ENCODE data around the gene FAM53B.
A peak's percentile ranks its signal among the peaks of the same experiment; 100 is the strongest.

FAM53B gene

DNA sequence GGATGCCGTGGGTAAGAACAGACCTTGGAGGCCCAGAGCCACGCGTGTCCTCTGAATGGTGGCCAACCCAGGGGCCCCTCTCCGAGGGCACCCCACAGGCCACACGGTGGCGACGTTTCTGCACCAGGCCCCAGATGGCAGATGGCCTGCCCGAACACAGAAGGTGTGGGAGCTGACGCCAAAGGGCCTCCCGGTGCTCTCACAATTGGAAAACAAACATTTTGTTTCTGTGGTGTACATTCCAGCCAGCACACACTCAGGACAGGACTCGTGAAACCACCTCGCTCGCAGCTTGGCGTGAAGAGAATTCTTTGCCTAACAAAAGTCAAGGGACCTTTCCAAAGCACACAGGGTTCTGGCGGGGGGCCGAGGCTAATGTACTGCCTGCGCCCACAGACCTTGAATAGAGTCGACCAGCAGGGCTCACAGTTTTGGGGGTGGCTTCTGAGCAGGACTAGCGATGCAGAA lies 112.1 kb downstream of the FAM53B start:
- FAIRE-seq (no peak), DNase-seq (ENCODE audit: insufficient read length, low spot score) (no peak)
- TF ChIP-seq TAF1 (IDR thresholded peaks at IDR 0.05; ENCODE audit: low read depth, low read length) (no peak), POLR2A (IDR thresholded peaks at IDR 0.05; ENCODE audit: low read depth, low read length) (no peak), SPI1 (IDR thresholded peaks at IDR 0.05; ENCODE audit: low read depth, low read length) (no peak), POLR2AphosphoS5 (IDR thresholded peaks at IDR 0.05; ENCODE audit: low read depth, low read length) (no peak), PAX5 (IDR thresholded peaks at IDR 0.05; ENCODE audit: insufficient read depth, low read length, severe bottlenecking) (no peak), POU2F2 (IDR thresholded peaks at IDR 0.05; ENCODE audit: low read depth, low read length) (no peak)

GRCh38 chr10:124630551-124630950 lies 113.6 kb downstream of the FAM53B start:
- FAIRE-seq = no peak
- DNase-seq (ENCODE audit: insufficient read length, low spot score) = no peak
- TF ChIP-seq SPI1 (IDR thresholded peaks at IDR 0.05; ENCODE audit: low read depth, low read length) (no peak), PAX5 (IDR thresholded peaks at IDR 0.05; ENCODE audit: insufficient read depth, low read length, severe bottlenecking) (no peak)

DNA sequence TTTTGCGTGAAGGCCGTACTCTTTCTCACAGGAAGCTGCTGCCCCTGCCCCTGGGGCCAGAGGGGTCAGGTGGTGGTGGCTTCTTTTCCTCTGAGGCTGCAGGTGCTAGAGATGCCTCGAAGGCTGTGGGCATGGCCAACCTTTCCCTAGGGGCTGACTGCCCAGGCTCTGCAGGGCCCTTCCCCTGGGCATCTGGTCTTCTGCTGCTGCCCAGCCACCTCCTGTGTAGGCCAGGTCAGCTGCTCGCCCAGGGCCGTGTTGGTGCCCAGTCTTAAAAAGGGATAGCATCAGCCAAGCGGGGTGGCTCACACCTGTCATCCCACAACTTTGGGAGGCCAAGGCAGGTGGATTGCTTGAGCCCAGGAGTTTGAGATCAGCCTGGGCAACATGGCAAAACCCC lies 114.3 kb downstream of the FAM53B start:
- TF ChIP-seq POLR2A (IDR thresholded peaks at IDR 0.05; ENCODE audit: low read depth, low read length) (no peak), POLR2AphosphoS5 (IDR thresholded peaks at IDR 0.05; ENCODE audit: low read depth, low read length) (no peak), PAX5 (IDR thresholded peaks at IDR 0.05; ENCODE audit: insufficient read depth, low read length, severe bottlenecking) (no peak), POU2F2 (IDR thresholded peaks at IDR 0.05; ENCODE audit: low read depth, low read length) (no peak), SPI1 (IDR thresholded peaks at IDR 0.05; ENCODE audit: low read depth, low read length) (no peak), TAF1 (IDR thresholded peaks at IDR 0.05; ENCODE audit: low read depth, low read length) (no peak)
- FAIRE-seq (peak; percentile 5), DNase-seq (ENCODE audit: insufficient read length, low spot score) (no peak)

DNA sequence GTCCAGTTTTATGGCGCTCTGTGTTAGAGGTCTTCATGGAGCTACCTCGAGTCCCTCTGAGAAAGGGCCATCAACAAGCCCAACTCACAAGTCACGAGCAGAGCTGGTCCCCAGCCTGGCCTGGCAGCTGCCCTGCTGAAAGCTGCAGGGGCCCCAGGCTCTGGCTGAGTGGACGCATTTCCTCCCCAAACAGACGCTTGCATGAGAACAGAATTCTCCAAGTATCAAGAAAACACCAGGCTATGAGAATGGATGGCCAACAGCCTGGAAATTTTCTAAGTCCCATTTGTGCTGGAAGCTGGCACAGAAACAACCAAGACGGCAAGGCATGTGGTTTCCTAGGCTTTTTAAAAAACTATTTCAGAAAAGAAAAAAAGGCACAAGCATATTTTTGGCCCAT lies 114.8 kb downstream of the FAM53B start:
- DNase-seq (ENCODE audit: insufficient read length, low spot score) (no peak), FAIRE-seq (no peak)
- TF ChIP-seq POU2F2 (IDR thresholded peaks at IDR 0.05; ENCODE audit: low read depth, low read length) = no peak
- no peak for TF ChIP-seq SPI1 (IDR thresholded peaks at IDR 0.05; ENCODE audit: low read depth, low read length)
- no peak for TF ChIP-seq PAX5 (IDR thresholded peaks at IDR 0.05; ENCODE audit: insufficient read depth, low read length, severe bottlenecking)
- no peak for TF ChIP-seq POLR2A (IDR thresholded peaks at IDR 0.05; ENCODE audit: low read depth, low read length)
- TF ChIP-seq POLR2AphosphoS5 (IDR thresholded peaks at IDR 0.05; ENCODE audit: low read depth, low read length) = no peak
- TF ChIP-seq TAF1 (IDR thresholded peaks at IDR 0.05; ENCODE audit: low read depth, low read length) = no peak

GRCh38 chr10:124628676-124629021 lies 115.5 kb downstream of the FAM53B start:
- FAIRE-seq (peak; percentile 26), DNase-seq (ENCODE audit: insufficient read length, low spot score) (no peak)
- TF ChIP-seq SPI1 (IDR thresholded peaks at IDR 0.05; ENCODE audit: low read depth, low read length) (no peak), POLR2A (IDR thresholded peaks at IDR 0.05; ENCODE audit: low read depth, low read length) (no peak), POLR2AphosphoS5 (IDR thresholded peaks at IDR 0.05; ENCODE audit: low read depth, low read length) (no peak), TAF1 (IDR thresholded peaks at IDR 0.05; ENCODE audit: low read depth, low read length) (no peak)

- DNase-seq (ENCODE audit: insufficient read length, low spot score) = no peak
- no peak for FAIRE-seq
- no peak for TF ChIP-seq POLR2A (IDR thresholded peaks at IDR 0.05; ENCODE audit: low read depth, low read length)
- TF ChIP-seq PAX5 (IDR thresholded peaks at IDR 0.05; ENCODE audit: insufficient read depth, low read length, severe bottlenecking) = no peak
- 0 out of 2 replicates have a peak, but pooled peaks have one; percentile 12 for TF ChIP-seq SPI1 (IDR thresholded peaks at IDR 0.05; ENCODE audit: low read depth, low read length)
- no peak for TF ChIP-seq POLR2AphosphoS5 (IDR thresholded peaks at IDR 0.05; ENCODE audit: low read depth, low read length)
- no peak for TF ChIP-seq TAF1 (IDR thresholded peaks at IDR 0.05; ENCODE audit: low read depth, low read length)
- no peak for TF ChIP-seq POU2F2 (IDR thresholded peaks at IDR 0.05; ENCODE audit: low read depth, low read length)
These were observed 116.1 kb downstream of the FAM53B start for GRCh38 chr10:124627866-124628675.

GRCh38 chr10:124626759-124627380 lies 117.3 kb downstream of the FAM53B start:
- no peak for TF ChIP-seq PAX5 (IDR thresholded peaks at IDR 0.05; ENCODE audit: insufficient read depth, low read length, severe bottlenecking)
- TF ChIP-seq POLR2A (IDR thresholded peaks at IDR 0.05; ENCODE audit: low read depth, low read length) = no peak
- no peak for TF ChIP-seq POLR2AphosphoS5 (IDR thresholded peaks at IDR 0.05; ENCODE audit: low read depth, low read length)
- TF ChIP-seq TAF1 (IDR thresholded peaks at IDR 0.05; ENCODE audit: low read depth, low read length) = no peak
- TF ChIP-seq SPI1 (IDR thresholded peaks at IDR 0.05; ENCODE audit: low read depth, low read length) = no peak
- TF ChIP-seq POU2F2 (IDR thresholded peaks at IDR 0.05; ENCODE audit: low read depth, low read length) = no peak
- peak; percentile 87 for FAIRE-seq
- no peak for DNase-seq (ENCODE audit: insufficient read length, low spot score)

DNA sequence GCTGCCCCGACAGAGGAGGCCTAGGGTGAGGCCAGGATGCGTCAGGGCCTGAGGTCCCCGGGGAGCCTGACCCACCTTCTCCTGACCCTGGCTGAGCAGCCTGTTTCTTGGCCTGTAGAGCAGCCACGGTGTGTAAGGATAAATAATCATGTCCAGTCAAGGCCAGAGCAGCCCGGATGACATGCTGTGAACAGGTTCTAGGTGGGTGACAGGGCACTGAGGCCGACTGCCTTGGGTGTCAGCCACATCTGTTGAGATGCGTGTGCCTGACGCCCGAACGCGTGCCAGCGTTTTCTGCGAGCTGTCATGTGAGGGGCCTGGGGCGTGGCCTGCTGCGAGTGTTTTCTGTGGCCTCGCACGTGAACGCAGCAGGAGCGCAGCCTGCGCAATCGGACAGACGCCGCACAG lies 118.3 kb downstream of the FAM53B start:
- no peak for DNase-seq (ENCODE audit: insufficient read length, low spot score)
- FAIRE-seq = peak; percentile 9
- TF ChIP-seq SPI1 (IDR thresholded peaks at IDR 0.05; ENCODE audit: low read depth, low read length) = no peak
- TF ChIP-seq POU2F2 (IDR thresholded peaks at IDR 0.05; ENCODE audit: low read depth, low read length) = no peak
- no peak for TF ChIP-seq PAX5 (IDR thresholded peaks at IDR 0.05; ENCODE audit: insufficient read depth, low read length, severe bottlenecking)
- no peak for TF ChIP-seq POLR2A (IDR thresholded peaks at IDR 0.05; ENCODE audit: low read depth, low read length)
- TF ChIP-seq TAF1 (IDR thresholded peaks at IDR 0.05; ENCODE audit: low read depth, low read length) = no peak
- TF ChIP-seq POLR2AphosphoS5 (IDR thresholded peaks at IDR 0.05; ENCODE audit: low read depth, low read length) = no peak

DNA sequence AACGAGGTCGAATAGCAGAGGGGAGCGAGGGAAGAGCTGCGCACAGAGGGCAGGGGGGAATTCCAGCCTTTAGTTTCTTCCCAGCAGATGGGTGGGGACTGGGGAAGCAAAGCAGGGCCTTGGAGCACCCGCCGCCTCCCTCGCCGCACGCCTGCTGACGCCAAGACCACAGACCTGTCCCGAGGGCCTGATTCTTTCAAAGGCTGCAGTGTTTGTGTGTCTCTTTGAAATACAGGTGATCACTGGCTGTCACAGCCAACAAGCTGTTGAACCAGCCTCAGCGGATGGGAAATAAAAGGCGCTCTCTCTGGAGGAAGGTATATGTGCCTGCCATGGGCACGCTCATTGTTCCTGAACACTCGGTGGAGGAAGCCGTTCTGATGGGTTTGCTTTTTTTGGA lies 119.3 kb downstream of the FAM53B start:
- no peak for FAIRE-seq
- TF ChIP-seq PAX5 (IDR thresholded peaks at IDR 0.05; ENCODE audit: insufficient read depth, low read length, severe bottlenecking) (no peak), TAF1 (IDR thresholded peaks at IDR 0.05; ENCODE audit: low read depth, low read length) (no peak), POLR2AphosphoS5 (IDR thresholded peaks at IDR 0.05; ENCODE audit: low read depth, low read length) (no peak), POLR2A (IDR thresholded peaks at IDR 0.05; ENCODE audit: low read depth, low read length) (no peak)
- DNase-seq (ENCODE audit: insufficient read length, low spot score) = no peak

Measured in GM12891 (cell line).